Endothelial cell of umbilical vein (primary cell): Measurements from ENCODE around the gene NAV2. TPM values are rescaled to one million over a fixed set of nuclear protein-coding genes. Genes with fewer than 3 reads are reported as not detected.

Experiments
- BruUV-seq: library from RNA; stranded (reverse); fragments of 400-500 nt; replicated peaks from 2 replicates; lab custom pipeline; 2021; lab: Mats Ljungman, UMichigan
- CTCF ChIA-PET: fragments of 300-600, 350-600 bp; sonication (Branson Sonifier 250); formaldehyde crosslinking; loops from one replicate; lab custom pipeline; 2021; ENCODE audit warnings: antibody characterized with exemption, inconsistent platforms; lab: Charles Lee
- POLR2A ChIA-PET: fragments of 300-600, 350-600 bp; sonication (Branson Sonifier 250); formaldehyde crosslinking; loops from one replicate; lab custom pipeline; 2021; ENCODE audit warnings: antibody characterized with exemption, inconsistent platforms; lab: Charles Lee
- DNase-seq: peaks from one replicate; pipeline ENCODE4 v3.0.0-alpha.2; 2011; ENCODE audit warnings: low read depth, low spot score
- FAIRE-seq: peaks from 2 replicates; lab custom pipeline; 2011; peaks lifted over from hg19 to GRCh38; lab: Jason Lieb, UNC
- H2AFZ ChIP-seq: 2 replicates; pipeline ENCODE4 v1.6.0; 2012; ENCODE audit warnings: low read depth, low read length, control low read depth, inconsistent platforms
- H3K27ac ChIP-seq: 2 replicates; pipeline ENCODE4 v1.5.1; 2011; ENCODE audit warnings: low read depth, mild to moderate bottlenecking, control low read depth, low read length, moderate library complexity; ENCODE audit not compliant: insufficient read depth
- H3K27me3 ChIP-seq, 2 experiments: 2 replicates each; pipeline versions ENCODE4 v1.6.0 to v1.6.1; 2011; ENCODE audit warnings: low read length in 2 of 2, mixed read lengths in 1 of 2; ENCODE audit not compliant: control insufficient read depth in 2 of 2, insufficient read depth in 2 of 2
- H3K36me3 ChIP-seq, 2 experiments: 2 replicates in 1 of 2; 3 replicates in 1 of 2; pipeline ENCODE4 v1.5.1; 2011; ENCODE audit warnings: low read length in 2 of 2, mild to moderate bottlenecking in 1 of 2, moderate library complexity in 1 of 2; ENCODE audit not compliant: control insufficient read depth in 2 of 2, insufficient read depth in 2 of 2; ENCODE audit errors: extremely low read depth in 1 of 2
- H3K4me1 ChIP-seq: 3 replicates; pipeline ENCODE4 v1.5.1; 2011; ENCODE audit warnings: mild to moderate bottlenecking, low read length; ENCODE audit not compliant: control insufficient read depth, insufficient read depth; ENCODE audit errors: extremely low read depth
- H3K4me2 ChIP-seq: 2 replicates; pipeline ENCODE4 v1.6.1; 2011; ENCODE audit warnings: low read length, control low read depth, mixed read lengths; ENCODE audit not compliant: insufficient read depth
- H3K4me3 ChIP-seq, 3 experiments: fragments of 200-600 bp in 1 of 3; sonication (generic), shearing (Covaris generic) in 1 of 3; replicated peaks in 1 of 3; 2 replicates each; pipeline ENCODE4 v1.5.1; 2011 to 2016; ENCODE audit warnings: control low read depth in 3 of 3, low read length in 3 of 3, mild to moderate bottlenecking in 2 of 3, inconsistent platforms in 1 of 3, low read depth in 1 of 3, moderate library complexity in 1 of 3; ENCODE audit not compliant: insufficient read depth in 1 of 3
- H3K79me2 ChIP-seq: 2 replicates; pipeline ENCODE4 v1.6.0; 2012; ENCODE audit warnings: low read length, inconsistent platforms; ENCODE audit not compliant: control insufficient read depth, insufficient read depth
- H3K9ac ChIP-seq: replicated peaks from 2 replicates; pipeline ENCODE3; 2011; ENCODE audit warnings: low read length, control low read depth; ENCODE audit not compliant: insufficient read depth; ENCODE audit errors: extremely low read depth
- H3K9me1 ChIP-seq: replicated peaks from 3 replicates; pipeline ENCODE4 v1.6.0; 2011; ENCODE audit warnings: mild to moderate bottlenecking, low read length; ENCODE audit not compliant: control insufficient read depth, insufficient read depth; ENCODE audit errors: extremely low read depth
- H3K9me3 ChIP-seq: replicated peaks from 2 replicates; pipeline ENCODE4 v1.5.1; 2012; ENCODE audit warnings: low read length, inconsistent platforms; ENCODE audit not compliant: control insufficient read depth, insufficient read depth
- H4K20me1 ChIP-seq: replicated peaks from 2 replicates; pipeline ENCODE3; 2011; ENCODE audit warnings: mild to moderate bottlenecking, low read length; ENCODE audit not compliant: control insufficient read depth, insufficient read depth; ENCODE audit errors: extremely low read depth
- EZH2 ChIP-seq: IDR thresholded peaks from 2 replicates; pipeline ENCODE4 v1.6.1; 2012; ENCODE audit warnings: borderline replicate concordance, low read depth, mild to moderate bottlenecking, moderate library complexity, low read length, inconsistent platforms; ENCODE audit not compliant: severe bottlenecking
- FOS ChIP-seq: IDR thresholded peaks from 2 replicates; pipeline ENCODE4 v1.6.1; 2011; ENCODE audit warnings: mild to moderate bottlenecking, low read length, moderate library complexity, borderline replicate concordance; ENCODE audit not compliant: insufficient read depth
- GATA2 ChIP-seq: IDR thresholded peaks from 2 replicates; pipeline ENCODE4 v1.7.0; 2011; ENCODE audit warnings: low read depth, mild to moderate bottlenecking, moderate library complexity, mixed read lengths, low read length; ENCODE audit not compliant: insufficient read length, insufficient read depth
- JUN ChIP-seq: IDR thresholded peaks from 2 replicates; pipeline ENCODE4 v1.6.1; 2011; ENCODE audit warnings: borderline replicate concordance, low read depth; ENCODE audit not compliant: insufficient read length, insufficient read depth
- MYC ChIP-seq: IDR thresholded peaks from one replicate; pipeline ENCODE4 v1.6.1; 2011; ENCODE audit warnings: mild to moderate bottlenecking, low read depth, low read length
- POLR2A ChIP-seq: IDR thresholded peaks from 2 replicates; pipeline ENCODE4 v1.6.1; 2012; ENCODE audit warnings: low read depth, mild to moderate bottlenecking, control low read depth, low read length
- POLR2AphosphoS5 ChIP-seq: IDR thresholded peaks from 2 replicates; pipeline ENCODE4 v1.6.1; 2012; ENCODE audit warnings: low read depth, mild to moderate bottlenecking, control low read depth, low read length, moderate library complexity; ENCODE audit not compliant: insufficient read depth
- dilution Hi-C: fragments of 300-500 bp; cut with MboI; formaldehyde crosslinking; loops from one replicate; pipeline ENCODE4 v1.15.0; 2019; ENCODE audit warnings: low sequenced_read_pairs; ENCODE audit not compliant: extremely low pct_ligation_motif_present
- intact Hi-C: fragments of 100-400 bp; cut with micrococcal nuclease; formaldehyde crosslinking; loops from one replicate; pipeline ENCODE4 v1.10.0; 2022
- polyA plus RNA-seq, 4 experiments: library from polyadenylated mRNA; depleted of rRNA in 3 of 4; stranded (reverse) in 3 of 4; unstranded in 1 of 4; fragments of >200 nt; gene quantifications; 2 replicates each; pipeline versions ENCODE4 v1.2.1 to v1.2.3, GENCODE V29; 2011 to 2012; ENCODE audit warnings: missing spikeins in 1 of 4
- total RNA-seq: library from RNA; stranded (reverse); gene quantifications from 2 replicates; pipeline ENCODE4 v1.2.3, GENCODE V29; 2021
- TF ChIP-seq, protein P1 (sequence below): IDR thresholded peaks from 2 replicates; pipeline ENCODE4 v1.6.1; 2011; ENCODE audit not compliant: insufficient read depth, insufficient read length
- TF ChIP-seq, protein P2 (sequence below), 2 donors: IDR thresholded peaks; 1 replicate in 1 of 2; 2 replicates in 1 of 2; pipeline ENCODE4 v1.5.1; 2011; ENCODE audit warnings: low read length in 2 of 2, mild to moderate bottlenecking in 2 of 2, moderate library complexity in 2 of 2, control low read depth in 1 of 2, inconsistent platforms in 1 of 2, low read depth in 1 of 2; ENCODE audit not compliant: insufficient read depth in 1 of 2; ENCODE audit errors: extremely low read depth in 1 of 2

NAV2 gene
- total and polyA plus RNA-seq, 2 donors (not counting 3 experiments of a cell fraction or from before 2014, with no cell fraction given): 10.9 to 68.0 TPM

DNA sequence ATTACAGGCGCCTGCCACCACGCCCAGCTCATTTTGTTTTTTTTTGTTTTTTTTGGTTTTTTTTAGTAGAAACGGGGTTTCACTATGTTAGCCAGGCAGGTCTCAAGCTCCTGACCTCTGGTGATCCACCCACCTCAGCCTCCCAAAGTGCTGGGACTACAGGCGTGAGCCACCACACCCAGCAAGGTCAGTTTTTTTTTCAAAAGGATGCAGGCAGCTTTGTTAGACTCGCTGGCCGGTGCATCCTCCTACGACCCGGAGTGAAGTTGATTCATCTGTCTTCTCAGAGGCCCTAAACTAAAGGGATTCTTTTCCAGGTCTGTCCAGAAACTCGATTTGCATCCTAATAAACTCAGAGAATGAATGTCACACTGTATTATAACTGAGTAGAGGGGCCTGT is 265.3 kb downstream of the NAV2 start:
- H3K27ac ChIP-seq: peak overlapping the region; percentile 66
- intact Hi-C loops: no loop called here

More for the DNA sequence above, 265.3 kb downstream of the NAV2 start:
- FAIRE-seq (no peak), DNase-seq (no peak)
- CTCF ChIA-PET: no interaction called here
- dilution Hi-C loops: no loop called here
- Histone ChIP-seq H3K4me2 (peak overlapping the region; percentile 54), H3K79me2 (peaks cover 27% of the 10 kb centered on the region), H3K4me1 (peaks cover 39% of the 10 kb centered on the region), H2AFZ (no peak overlapping the region), H3K36me3 (no peaks in the 10 kb centered on the region), H3K9me3 (no peaks in the 10 kb centered on the region), H3K27me3 (no peaks in the 10 kb centered on the region), H3K9me1 (no peaks in the 10 kb centered on the region), H4K20me1 (no peaks in the 10 kb centered on the region), H3K4me3 (no peak overlapping the region), H3K9ac (no peak overlapping the region)
- POLR2A ChIA-PET: no interaction called here
- BruUV-seq: no TSS peak
- TF ChIP-seq JUN (no peak), POLR2AphosphoS5 (no peak), GATA2 (no peak), EZH2 (no peak), FOS (no peak), POLR2A (no peak), MYC (no peak)
- TF ChIP-seq, protein P1, sequence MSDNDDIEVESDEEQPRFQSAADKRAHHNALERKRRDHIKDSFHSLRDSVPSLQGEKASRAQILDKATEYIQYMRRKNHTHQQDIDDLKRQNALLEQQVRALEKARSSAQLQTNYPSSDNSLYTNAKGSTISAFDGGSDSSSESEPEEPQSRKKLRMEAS: no peak
- TF ChIP-seq, protein P2, sequence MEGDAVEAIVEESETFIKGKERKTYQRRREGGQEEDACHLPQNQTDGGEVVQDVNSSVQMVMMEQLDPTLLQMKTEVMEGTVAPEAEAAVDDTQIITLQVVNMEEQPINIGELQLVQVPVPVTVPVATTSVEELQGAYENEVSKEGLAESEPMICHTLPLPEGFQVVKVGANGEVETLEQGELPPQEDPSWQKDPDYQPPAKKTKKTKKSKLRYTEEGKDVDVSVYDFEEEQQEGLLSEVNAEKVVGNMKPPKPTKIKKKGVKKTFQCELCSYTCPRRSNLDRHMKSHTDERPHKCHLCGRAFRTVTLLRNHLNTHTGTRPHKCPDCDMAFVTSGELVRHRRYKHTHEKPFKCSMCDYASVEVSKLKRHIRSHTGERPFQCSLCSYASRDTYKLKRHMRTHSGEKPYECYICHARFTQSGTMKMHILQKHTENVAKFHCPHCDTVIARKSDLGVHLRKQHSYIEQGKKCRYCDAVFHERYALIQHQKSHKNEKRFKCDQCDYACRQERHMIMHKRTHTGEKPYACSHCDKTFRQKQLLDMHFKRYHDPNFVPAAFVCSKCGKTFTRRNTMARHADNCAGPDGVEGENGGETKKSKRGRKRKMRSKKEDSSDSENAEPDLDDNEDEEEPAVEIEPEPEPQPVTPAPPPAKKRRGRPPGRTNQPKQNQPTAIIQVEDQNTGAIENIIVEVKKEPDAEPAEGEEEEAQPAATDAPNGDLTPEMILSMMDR (IDR thresholded peaks at IDR 0.05; ENCODE audit: extremely low read depth in 1 of 2, insufficient read depth in 1 of 2, low read depth in 1 of 2, low read length in 2 of 2): no peak
